Endothelial cell of umbilical vein (primary cell): Measurements from ENCODE around the gene SIPA1. TPM values are rescaled to one million over a fixed set of nuclear protein-coding genes. Genes with fewer than 3 reads are reported as not detected.

Experiments
- Bru-seq: library from RNA; stranded (reverse); fragments of 400-500 nt; gene quantifications from one replicate; lab custom pipeline; 2021; lab: Mats Ljungman, UMichigan
- BruChase-seq, 2 experiments: library from RNA; stranded (reverse); fragments of 400-500 nt; gene quantifications; one replicate each; lab custom pipeline; 2021; lab: Mats Ljungman, UMichigan
- BruUV-seq: library from RNA; stranded (reverse); fragments of 400-500 nt; replicated peaks from 2 replicates; lab custom pipeline; 2021; lab: Mats Ljungman, UMichigan
- CTCF ChIA-PET: fragments of 300-600, 350-600 bp; sonication (Branson Sonifier 250); formaldehyde crosslinking; loops from one replicate; lab custom pipeline; 2021; ENCODE audit warnings: antibody characterized with exemption, inconsistent platforms; lab: Charles Lee
- POLR2A ChIA-PET: fragments of 300-600, 350-600 bp; sonication (Branson Sonifier 250); formaldehyde crosslinking; loops from one replicate; lab custom pipeline; 2021; ENCODE audit warnings: antibody characterized with exemption, inconsistent platforms; lab: Charles Lee
- DNase-seq: peaks from one replicate; pipeline ENCODE4 v3.0.0-alpha.2; 2011; ENCODE audit warnings: low read depth, low spot score
- FAIRE-seq: peaks from 2 replicates; lab custom pipeline; 2011; peaks lifted over from hg19 to GRCh38; lab: Jason Lieb, UNC
- H2AFZ ChIP-seq: 2 replicates; pipeline ENCODE4 v1.6.0; 2012; ENCODE audit warnings: low read depth, low read length, control low read depth, inconsistent platforms
- H3K27ac ChIP-seq: 2 replicates; pipeline ENCODE4 v1.5.1; 2011; ENCODE audit warnings: low read depth, mild to moderate bottlenecking, control low read depth, low read length, moderate library complexity; ENCODE audit not compliant: insufficient read depth
- H3K27me3 ChIP-seq, 2 experiments: 2 replicates each; pipeline versions ENCODE4 v1.6.0 to v1.6.1; 2011; ENCODE audit warnings: low read length in 2 of 2, mixed read lengths in 1 of 2; ENCODE audit not compliant: control insufficient read depth in 2 of 2, insufficient read depth in 2 of 2
- H3K36me3 ChIP-seq, 2 experiments: 2 replicates in 1 of 2; 3 replicates in 1 of 2; pipeline ENCODE4 v1.5.1; 2011; ENCODE audit warnings: low read length in 2 of 2, mild to moderate bottlenecking in 1 of 2, moderate library complexity in 1 of 2; ENCODE audit not compliant: control insufficient read depth in 2 of 2, insufficient read depth in 2 of 2; ENCODE audit errors: extremely low read depth in 1 of 2
- H3K4me1 ChIP-seq: 3 replicates; pipeline ENCODE4 v1.5.1; 2011; ENCODE audit warnings: mild to moderate bottlenecking, low read length; ENCODE audit not compliant: control insufficient read depth, insufficient read depth; ENCODE audit errors: extremely low read depth
- H3K4me2 ChIP-seq: 2 replicates; pipeline ENCODE4 v1.6.1; 2011; ENCODE audit warnings: low read length, control low read depth, mixed read lengths; ENCODE audit not compliant: insufficient read depth
- H3K4me3 ChIP-seq, 3 experiments: fragments of 200-600 bp in 1 of 3; sonication (generic), shearing (Covaris generic) in 1 of 3; replicated peaks in 1 of 3; 2 replicates each; pipeline ENCODE4 v1.5.1; 2011 to 2016; ENCODE audit warnings: control low read depth in 3 of 3, low read length in 3 of 3, mild to moderate bottlenecking in 2 of 3, inconsistent platforms in 1 of 3, low read depth in 1 of 3, moderate library complexity in 1 of 3; ENCODE audit not compliant: insufficient read depth in 1 of 3
- H3K79me2 ChIP-seq: 2 replicates; pipeline ENCODE4 v1.6.0; 2012; ENCODE audit warnings: low read length, inconsistent platforms; ENCODE audit not compliant: control insufficient read depth, insufficient read depth
- H3K9ac ChIP-seq: replicated peaks from 2 replicates; pipeline ENCODE3; 2011; ENCODE audit warnings: low read length, control low read depth; ENCODE audit not compliant: insufficient read depth; ENCODE audit errors: extremely low read depth
- H3K9me1 ChIP-seq: replicated peaks from 3 replicates; pipeline ENCODE4 v1.6.0; 2011; ENCODE audit warnings: mild to moderate bottlenecking, low read length; ENCODE audit not compliant: control insufficient read depth, insufficient read depth; ENCODE audit errors: extremely low read depth
- H3K9me3 ChIP-seq: replicated peaks from 2 replicates; pipeline ENCODE4 v1.5.1; 2012; ENCODE audit warnings: low read length, inconsistent platforms; ENCODE audit not compliant: control insufficient read depth, insufficient read depth
- H4K20me1 ChIP-seq: replicated peaks from 2 replicates; pipeline ENCODE3; 2011; ENCODE audit warnings: mild to moderate bottlenecking, low read length; ENCODE audit not compliant: control insufficient read depth, insufficient read depth; ENCODE audit errors: extremely low read depth
- EZH2 ChIP-seq: IDR thresholded peaks from 2 replicates; pipeline ENCODE4 v1.6.1; 2012; ENCODE audit warnings: borderline replicate concordance, low read depth, mild to moderate bottlenecking, moderate library complexity, low read length, inconsistent platforms; ENCODE audit not compliant: severe bottlenecking
- FOS ChIP-seq: IDR thresholded peaks from 2 replicates; pipeline ENCODE4 v1.6.1; 2011; ENCODE audit warnings: mild to moderate bottlenecking, low read length, moderate library complexity, borderline replicate concordance; ENCODE audit not compliant: insufficient read depth
- GATA2 ChIP-seq: IDR thresholded peaks from 2 replicates; pipeline ENCODE4 v1.7.0; 2011; ENCODE audit warnings: low read depth, mild to moderate bottlenecking, moderate library complexity, mixed read lengths, low read length; ENCODE audit not compliant: insufficient read length, insufficient read depth
- JUN ChIP-seq: IDR thresholded peaks from 2 replicates; pipeline ENCODE4 v1.6.1; 2011; ENCODE audit warnings: borderline replicate concordance, low read depth; ENCODE audit not compliant: insufficient read length, insufficient read depth
- MYC ChIP-seq: IDR thresholded peaks from one replicate; pipeline ENCODE4 v1.6.1; 2011; ENCODE audit warnings: mild to moderate bottlenecking, low read depth, low read length
- POLR2A ChIP-seq: IDR thresholded peaks from 2 replicates; pipeline ENCODE4 v1.6.1; 2012; ENCODE audit warnings: low read depth, mild to moderate bottlenecking, control low read depth, low read length
- POLR2AphosphoS5 ChIP-seq: IDR thresholded peaks from 2 replicates; pipeline ENCODE4 v1.6.1; 2012; ENCODE audit warnings: low read depth, mild to moderate bottlenecking, control low read depth, low read length, moderate library complexity; ENCODE audit not compliant: insufficient read depth
- dilution Hi-C: fragments of 300-500 bp; cut with MboI; formaldehyde crosslinking; loops from one replicate; pipeline ENCODE4 v1.15.0; 2019; ENCODE audit warnings: low sequenced_read_pairs; ENCODE audit not compliant: extremely low pct_ligation_motif_present
- intact Hi-C: fragments of 100-400 bp; cut with micrococcal nuclease; formaldehyde crosslinking; loops from one replicate; pipeline ENCODE4 v1.10.0; 2022
- long read RNA-seq: library from polyadenylated mRNA; stranded (forward); transcript quantifications from one replicate; pipeline ENCODE4 v2.0.0, GENCODE V29; 2021
- polyA minus RNA-seq, 3 experiments: library from RNA; depleted of rRNA, polyadenylated mRNA; stranded (reverse); fragments of >200 nt; gene quantifications; 1 replicate in 1 of 3; 2 replicates in 2 of 3; pipeline ENCODE4 v1.2.3, GENCODE V29; 2011
- polyA plus RNA-seq, 4 experiments: library from polyadenylated mRNA; depleted of rRNA in 3 of 4; stranded (reverse) in 3 of 4; unstranded in 1 of 4; fragments of >200 nt; gene quantifications; 2 replicates each; pipeline versions ENCODE4 v1.2.1 to v1.2.3, GENCODE V29; 2011 to 2012; ENCODE audit warnings: missing spikeins in 1 of 4
- total RNA-seq: library from RNA; stranded (reverse); gene quantifications from 2 replicates; pipeline ENCODE4 v1.2.3, GENCODE V29; 2021
- TF ChIP-seq, protein P1 (sequence below): IDR thresholded peaks from 2 replicates; pipeline ENCODE4 v1.6.1; 2011; ENCODE audit not compliant: insufficient read depth, insufficient read length
- TF ChIP-seq, protein P2 (sequence below), 2 donors: IDR thresholded peaks; 1 replicate in 1 of 2; 2 replicates in 1 of 2; pipeline ENCODE4 v1.5.1; 2011; ENCODE audit warnings: low read length in 2 of 2, mild to moderate bottlenecking in 2 of 2, moderate library complexity in 2 of 2, control low read depth in 1 of 2, inconsistent platforms in 1 of 2, low read depth in 1 of 2; ENCODE audit not compliant: insufficient read depth in 1 of 2; ENCODE audit errors: extremely low read depth in 1 of 2

SIPA1 gene, protein sequence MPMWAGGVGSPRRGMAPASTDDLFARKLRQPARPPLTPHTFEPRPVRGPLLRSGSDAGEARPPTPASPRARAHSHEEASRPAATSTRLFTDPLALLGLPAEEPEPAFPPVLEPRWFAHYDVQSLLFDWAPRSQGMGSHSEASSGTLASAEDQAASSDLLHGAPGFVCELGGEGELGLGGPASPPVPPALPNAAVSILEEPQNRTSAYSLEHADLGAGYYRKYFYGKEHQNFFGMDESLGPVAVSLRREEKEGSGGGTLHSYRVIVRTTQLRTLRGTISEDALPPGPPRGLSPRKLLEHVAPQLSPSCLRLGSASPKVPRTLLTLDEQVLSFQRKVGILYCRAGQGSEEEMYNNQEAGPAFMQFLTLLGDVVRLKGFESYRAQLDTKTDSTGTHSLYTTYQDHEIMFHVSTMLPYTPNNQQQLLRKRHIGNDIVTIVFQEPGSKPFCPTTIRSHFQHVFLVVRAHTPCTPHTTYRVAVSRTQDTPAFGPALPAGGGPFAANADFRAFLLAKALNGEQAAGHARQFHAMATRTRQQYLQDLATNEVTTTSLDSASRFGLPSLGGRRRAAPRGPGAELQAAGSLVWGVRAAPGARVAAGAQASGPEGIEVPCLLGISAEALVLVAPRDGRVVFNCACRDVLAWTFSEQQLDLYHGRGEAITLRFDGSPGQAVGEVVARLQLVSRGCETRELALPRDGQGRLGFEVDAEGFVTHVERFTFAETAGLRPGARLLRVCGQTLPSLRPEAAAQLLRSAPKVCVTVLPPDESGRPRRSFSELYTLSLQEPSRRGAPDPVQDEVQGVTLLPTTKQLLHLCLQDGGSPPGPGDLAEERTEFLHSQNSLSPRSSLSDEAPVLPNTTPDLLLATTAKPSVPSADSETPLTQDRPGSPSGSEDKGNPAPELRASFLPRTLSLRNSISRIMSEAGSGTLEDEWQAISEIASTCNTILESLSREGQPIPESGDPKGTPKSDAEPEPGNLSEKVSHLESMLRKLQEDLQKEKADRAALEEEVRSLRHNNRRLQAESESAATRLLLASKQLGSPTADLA
- total RNA-seq (119 and 128 TPM in 2 replicates), polyA plus RNA-seq (67.5 and 96.5 TPM in 2 replicates), polyA minus RNA-seq (61.4 and 99.1 TPM in 2 replicates), Bru-seq, nascent RNA (percentile 57 among the genes with signal in this experiment), BruChase-seq, experiment 1, labeled RNA remaining after a 6-hour chase (percentile 82 among the genes with signal in this experiment), BruChase-seq, experiment 2, labeled RNA remaining after a 2-hour chase (percentile 70 among the genes with signal in this experiment)
- 43.7 and 54.8 TPM in 2 replicates for polyA plus RNA-seq (2011; cell fraction: cytosol; rRNA removed)
- polyA plus RNA-seq (2011; cell fraction: nucleus; rRNA removed): 78.0 and 81.6 TPM in 2 replicates
- 53.4 and 66.6 TPM in 2 replicates for polyA plus RNA-seq (2012)
- polyA minus RNA-seq (2011; cell fraction: cytosol; rRNA and poly(A)+ RNA removed): 16.3 TPM
- 33.2 and 56.9 TPM in 2 replicates for polyA minus RNA-seq (2011; cell fraction: nucleus; rRNA and poly(A)+ RNA removed)
- long read RNA-seq, transcript SIPA1-209 (16 exons, 3,521 nt): major isoform, 100 of 188 reads
- long read RNA-seq, partial matches to known transcripts: 66 of 188 reads
- long read RNA-seq, other reads (novel, unspliced or antisense): 19 of 188 reads

DNA sequence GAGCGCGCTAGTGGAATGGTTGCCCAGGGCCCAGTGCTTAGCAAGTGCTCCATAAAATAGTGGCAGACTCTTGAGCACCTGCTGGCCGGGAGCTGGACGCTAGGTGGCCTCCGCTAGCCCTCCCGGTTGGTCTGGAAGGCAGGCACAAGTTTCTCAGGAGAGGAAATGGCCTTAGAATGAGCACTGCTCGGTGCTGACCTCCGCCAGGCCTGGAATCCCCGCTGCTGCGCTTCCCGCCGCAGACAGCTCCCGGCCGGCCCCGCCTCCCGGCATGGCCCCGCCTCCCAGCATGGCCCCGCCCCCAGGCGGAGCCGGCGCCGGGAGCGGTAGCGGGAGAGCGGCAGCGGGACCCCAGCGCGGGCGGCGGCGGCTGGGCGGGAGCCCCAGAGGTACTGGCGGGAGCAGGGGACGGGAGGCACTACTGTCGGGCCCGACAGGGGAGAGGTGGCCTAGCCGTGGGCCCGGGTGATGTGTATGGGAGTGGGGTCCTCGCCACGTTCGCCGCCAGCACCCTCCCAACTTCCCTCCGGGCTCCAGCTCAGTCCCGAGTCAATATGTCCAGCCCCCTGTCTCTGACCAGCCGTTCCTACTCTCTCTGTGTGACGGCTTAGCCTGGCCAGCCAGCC lies at the start of gene SIPA1:
TSS of gene SIPA1 (plus strand) at position 308 of the 626 bp plus-strand sequence. CDS start 2,821 bp downstream, outside the sequence.
- Histone ChIP-seq H3K4me2 (peak within 1 kb of the TSS; percentile 74), H3K36me3 (peaks cover 6 to 33% of the 10 kb centered on the region in 2 experiments), H2AFZ (no peak within 1 kb of the TSS), H3K27me3 (no peaks in the 10 kb centered on the region), H3K9me1 (no peaks in the 10 kb centered on the region), H3K9ac (peak within 1 kb of the TSS; percentile 63), H4K20me1 (no peaks in the 10 kb centered on the region), H3K79me2 (peaks cover 16% of the 10 kb centered on the region), H3K4me3 (peak within 1 kb of the TSS; percentile 56 to 62 (median 62)), H3K27ac (peak within 1 kb of the TSS; percentile 78), H3K9me3 (no peaks in the 10 kb centered on the region), H3K4me1 (peaks cover 41% of the 10 kb centered on the region)
- DNase-seq (peak; percentile 96), FAIRE-seq (peak; percentile 96)
- ChIA-PET POLR2A (interaction anchor here (0.8 to 1.7 kb wide), 8 partner anchors 9 to 74 kb away, joined by 3 to 9 read pairs (median 4); partner anchors contain the start of genes KAT5 and RELA), CTCF (interaction anchor here (0.6 to 2.3 kb wide), 23 partner anchors 8 to 384 kb away, joined by 3 to 44 read pairs (median 5); partner anchors contain the start of genes FIBP, MUS81, PCNX3 and RELA)
- TF ChIP-seq FOS: no peak
- peak; percentile 96 for TF ChIP-seq POLR2AphosphoS5
- no peak for TF ChIP-seq EZH2
- TF ChIP-seq, protein P1, sequence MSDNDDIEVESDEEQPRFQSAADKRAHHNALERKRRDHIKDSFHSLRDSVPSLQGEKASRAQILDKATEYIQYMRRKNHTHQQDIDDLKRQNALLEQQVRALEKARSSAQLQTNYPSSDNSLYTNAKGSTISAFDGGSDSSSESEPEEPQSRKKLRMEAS: peak; percentile 50
- TF ChIP-seq POLR2A: peak; percentile 96
- TF ChIP-seq JUN: no peak
- TF ChIP-seq, protein P2, sequence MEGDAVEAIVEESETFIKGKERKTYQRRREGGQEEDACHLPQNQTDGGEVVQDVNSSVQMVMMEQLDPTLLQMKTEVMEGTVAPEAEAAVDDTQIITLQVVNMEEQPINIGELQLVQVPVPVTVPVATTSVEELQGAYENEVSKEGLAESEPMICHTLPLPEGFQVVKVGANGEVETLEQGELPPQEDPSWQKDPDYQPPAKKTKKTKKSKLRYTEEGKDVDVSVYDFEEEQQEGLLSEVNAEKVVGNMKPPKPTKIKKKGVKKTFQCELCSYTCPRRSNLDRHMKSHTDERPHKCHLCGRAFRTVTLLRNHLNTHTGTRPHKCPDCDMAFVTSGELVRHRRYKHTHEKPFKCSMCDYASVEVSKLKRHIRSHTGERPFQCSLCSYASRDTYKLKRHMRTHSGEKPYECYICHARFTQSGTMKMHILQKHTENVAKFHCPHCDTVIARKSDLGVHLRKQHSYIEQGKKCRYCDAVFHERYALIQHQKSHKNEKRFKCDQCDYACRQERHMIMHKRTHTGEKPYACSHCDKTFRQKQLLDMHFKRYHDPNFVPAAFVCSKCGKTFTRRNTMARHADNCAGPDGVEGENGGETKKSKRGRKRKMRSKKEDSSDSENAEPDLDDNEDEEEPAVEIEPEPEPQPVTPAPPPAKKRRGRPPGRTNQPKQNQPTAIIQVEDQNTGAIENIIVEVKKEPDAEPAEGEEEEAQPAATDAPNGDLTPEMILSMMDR (IDR thresholded peaks at IDR 0.05; ENCODE audit: extremely low read depth in 1 of 2, insufficient read depth in 1 of 2, low read depth in 1 of 2, low read length in 2 of 2): peak; percentile 58 to 83
- no peak for TF ChIP-seq MYC
- TF ChIP-seq GATA2: no peak
- no TSS peak for BruUV-seq
- dilution Hi-C loops (no loop called here), intact Hi-C loops (loop anchor here (1.0 to 5.0 kb wide), 4 partner anchors 14 to 349 kb away; partner anchors contain the start of gene PCNX3)
